GM21723 (cell line): ENCODE measurements around the gene SERPINA9.
"Not testable (repeated sequence)": the region's sequence is repeated elsewhere in the genome, so short reads cannot be mapped to it uniquely, and the experiment has no call there.

Experiments
- ATAC-seq: cut with Tn5 transposase; IDR thresholded peaks from one replicate; pipeline ENCODE4 v1.9.1; 2021; ENCODE audit warnings: mild to moderate bottlenecking, moderate library complexity; ENCODE audit not compliant: unreplicated experiment

Gene SERPINA9, protein sequence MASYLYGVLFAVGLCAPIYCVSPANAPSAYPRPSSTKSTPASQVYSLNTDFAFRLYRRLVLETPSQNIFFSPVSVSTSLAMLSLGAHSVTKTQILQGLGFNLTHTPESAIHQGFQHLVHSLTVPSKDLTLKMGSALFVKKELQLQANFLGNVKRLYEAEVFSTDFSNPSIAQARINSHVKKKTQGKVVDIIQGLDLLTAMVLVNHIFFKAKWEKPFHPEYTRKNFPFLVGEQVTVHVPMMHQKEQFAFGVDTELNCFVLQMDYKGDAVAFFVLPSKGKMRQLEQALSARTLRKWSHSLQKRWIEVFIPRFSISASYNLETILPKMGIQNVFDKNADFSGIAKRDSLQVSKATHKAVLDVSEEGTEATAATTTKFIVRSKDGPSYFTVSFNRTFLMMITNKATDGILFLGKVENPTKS

DNA sequence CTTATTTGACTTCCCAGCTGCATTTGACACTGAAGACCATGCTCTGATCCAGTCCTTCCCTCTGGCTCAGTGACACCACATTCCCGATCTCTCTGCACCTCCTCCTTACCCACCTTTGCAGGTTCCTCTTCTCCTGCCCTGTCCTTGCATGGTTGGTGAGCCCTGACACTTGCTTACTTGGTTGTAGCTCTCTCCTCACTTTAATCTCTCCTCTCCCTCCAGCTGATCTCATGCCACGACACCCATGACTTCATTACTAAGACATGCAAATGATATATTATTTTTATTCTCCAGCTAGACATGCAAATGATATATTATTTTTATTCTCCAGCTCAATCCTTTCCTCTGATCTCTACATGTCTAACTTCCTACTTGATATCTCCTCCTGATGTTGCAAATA is at the start of gene SERPINA9:
Gene SERPINA9, minus strand, starts transcription at position 175 of the 400 bp plus-strand sequence. CDS start 6,357 bp downstream, outside the sequence.
- ATAC-seq: no peak

DNA sequence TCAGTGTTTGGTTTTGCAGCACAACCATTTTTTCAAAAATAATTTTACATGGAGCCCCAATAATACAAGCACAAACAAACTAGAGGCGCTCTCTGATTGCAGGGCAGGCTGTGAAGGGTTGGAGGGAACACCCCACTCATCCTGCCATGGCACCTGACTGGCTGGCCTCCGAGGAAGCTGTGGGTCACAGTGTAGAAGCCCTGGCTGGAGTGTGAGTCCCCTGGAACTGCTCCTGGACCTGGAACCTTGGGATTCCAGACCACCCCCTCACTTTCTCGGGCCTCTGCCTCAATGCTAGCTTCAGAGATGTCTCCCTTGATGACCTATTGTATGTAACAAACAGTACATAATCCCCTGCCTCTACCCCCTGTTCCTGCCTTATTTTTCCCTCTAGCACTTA is 48.1 kb upstream of the SERPINA9 start:
- no peak for ATAC-seq

GRCh38 chr14:94523265-94523664 is 47.3 kb upstream of the SERPINA9 start:
- ATAC-seq: no peak

DNA sequence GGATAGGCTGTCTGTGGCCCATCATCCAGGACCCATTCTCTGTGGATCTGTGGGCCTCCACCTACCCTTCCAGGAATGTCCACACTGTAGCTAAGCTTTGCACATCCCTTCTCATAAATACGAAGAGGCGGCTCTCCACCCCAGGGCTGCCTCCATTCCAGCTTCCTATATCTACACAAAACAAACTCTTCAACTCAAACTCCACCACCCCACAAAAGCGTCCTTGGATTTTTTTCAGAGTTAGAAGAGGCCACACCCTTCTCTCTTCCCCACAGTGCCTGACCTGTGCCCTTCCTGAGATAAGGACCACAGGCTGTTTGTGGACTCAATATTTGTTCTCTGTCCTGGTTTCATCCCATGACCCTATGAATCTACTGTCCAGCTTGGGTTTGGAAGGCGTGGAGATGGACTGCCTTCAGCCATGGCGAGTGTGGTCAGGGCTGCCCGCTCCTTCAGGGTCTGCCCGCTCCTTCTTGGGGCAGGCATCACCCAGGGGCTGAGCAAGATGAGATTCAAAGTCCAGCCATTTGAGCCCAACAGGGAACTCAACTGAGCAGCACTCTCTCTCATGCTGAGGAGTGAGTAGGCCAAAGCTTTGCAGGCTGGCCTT is 46.2 kb upstream of the SERPINA9 start:
- no peak for ATAC-seq

DNA sequence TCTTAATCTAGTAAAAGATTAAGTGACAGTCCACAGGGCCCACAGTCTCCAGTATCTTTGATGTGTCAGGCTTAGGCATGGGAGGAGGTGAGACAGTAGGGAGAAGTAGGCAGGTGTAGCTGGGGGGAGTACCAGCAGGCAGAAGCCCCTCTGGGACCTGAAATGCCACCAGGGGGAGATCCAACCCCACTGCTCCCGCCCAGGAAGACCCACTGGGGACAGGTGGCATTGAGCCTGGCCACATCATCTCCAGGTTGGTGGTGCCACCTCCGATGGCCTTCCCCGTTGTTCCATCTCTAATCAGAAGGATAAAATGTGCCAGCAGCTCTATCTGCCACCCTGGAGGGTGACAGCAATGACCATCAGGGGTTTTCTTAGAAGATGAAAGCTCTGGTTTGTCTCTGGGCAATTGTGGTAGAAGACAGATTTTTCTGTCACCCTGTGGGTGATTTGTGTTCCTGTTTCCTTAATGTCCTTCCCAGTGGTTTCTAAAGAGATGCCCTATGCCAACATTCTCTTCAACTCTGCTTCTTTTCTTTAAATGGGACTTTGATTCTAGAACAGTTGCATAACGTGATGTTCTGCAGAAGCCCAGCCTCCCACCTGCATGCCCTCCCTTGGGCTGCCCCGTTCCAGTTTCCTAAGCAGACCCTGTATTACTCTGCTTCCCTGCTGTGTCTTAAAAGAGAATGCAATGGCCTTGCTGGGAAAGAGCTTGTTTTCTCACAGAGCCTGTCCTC is 45.5 kb upstream of the SERPINA9 start:
- no peak for ATAC-seq

- no peak for ATAC-seq
These were observed 41.8 kb upstream of the SERPINA9 start for GRCh38 chr14:94517641-94518257.

DNA sequence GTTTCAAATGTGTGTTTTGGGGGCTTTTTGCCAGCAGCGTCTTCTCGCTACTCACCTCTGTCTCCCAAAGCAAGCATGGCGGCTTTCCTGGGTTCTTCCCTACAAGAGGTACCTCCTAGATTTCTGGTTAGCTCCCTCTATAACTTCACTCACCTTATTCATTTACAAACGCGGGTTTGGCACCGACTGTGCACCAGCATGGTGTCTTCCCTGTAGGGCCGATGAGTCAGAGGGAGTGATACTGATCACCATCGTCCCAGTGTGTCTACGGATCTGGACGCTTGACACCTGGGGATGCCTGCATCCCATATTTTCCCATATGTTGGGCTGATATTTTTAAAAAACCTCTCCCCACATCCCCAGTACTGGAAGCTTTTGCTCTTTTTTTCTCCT is 41.2 kb upstream of the SERPINA9 start:
- ATAC-seq: no peak

- ATAC-seq: no peak
These were observed 39.9 kb upstream of the SERPINA9 start for GRCh38 chr14:94515856-94516255.

DNA sequence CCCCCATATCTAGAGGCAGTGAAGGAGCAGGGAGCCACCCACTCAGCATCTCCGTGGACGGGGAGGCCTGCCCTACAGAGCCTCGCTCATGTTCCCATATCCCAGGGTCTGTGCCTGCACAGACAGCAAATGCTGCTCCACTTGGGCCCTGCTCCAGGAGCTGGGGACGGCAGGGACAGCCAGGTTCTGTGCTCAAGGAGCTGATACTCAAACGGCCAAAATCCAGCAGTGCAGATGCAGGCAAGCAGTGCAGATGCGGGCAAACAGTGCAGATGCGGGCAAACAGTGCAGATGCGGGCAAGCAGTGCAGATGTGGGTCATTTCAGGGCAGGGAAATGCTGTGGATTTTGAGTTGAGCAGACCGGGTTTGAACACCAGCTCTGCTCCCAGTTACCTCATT is 39.4 kb upstream of the SERPINA9 start:
- no peak for ATAC-seq

GRCh38 chr14:94514351-94514750 is 38.4 kb upstream of the SERPINA9 start:
- no peak for ATAC-seq

- not testable (repeated sequence) for ATAC-seq
These were observed 34.5 kb upstream of the SERPINA9 start for GRCh38 chr14:94510481-94510880.

DNA sequence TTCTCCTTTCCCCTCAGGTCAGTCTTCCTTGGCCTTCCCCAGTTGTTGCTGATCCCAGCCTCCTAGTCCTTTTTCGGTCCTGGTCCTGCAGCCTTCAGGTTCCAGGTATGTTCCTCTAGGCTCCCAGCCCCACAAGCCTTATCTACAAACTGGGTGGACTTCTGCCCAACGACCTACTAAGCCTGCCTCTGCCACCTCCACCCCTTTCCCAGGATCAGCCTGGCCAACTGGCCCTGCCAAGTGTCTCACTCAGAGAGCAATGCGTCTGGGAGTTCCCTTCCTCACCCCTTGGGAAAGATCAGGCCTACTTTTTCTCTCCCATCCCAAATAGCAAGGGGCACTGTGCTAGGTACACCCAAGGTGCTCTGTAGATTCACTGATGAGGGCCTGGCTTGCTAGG is 33.4 kb upstream of the SERPINA9 start, which contains the start of gene SERPINA12:
Gene SERPINA12, minus strand, starts transcription at position 114 of the 400 bp plus-strand sequence. CDS start 11,072 bp downstream, outside the sequence.
- no peak for ATAC-seq

DNA sequence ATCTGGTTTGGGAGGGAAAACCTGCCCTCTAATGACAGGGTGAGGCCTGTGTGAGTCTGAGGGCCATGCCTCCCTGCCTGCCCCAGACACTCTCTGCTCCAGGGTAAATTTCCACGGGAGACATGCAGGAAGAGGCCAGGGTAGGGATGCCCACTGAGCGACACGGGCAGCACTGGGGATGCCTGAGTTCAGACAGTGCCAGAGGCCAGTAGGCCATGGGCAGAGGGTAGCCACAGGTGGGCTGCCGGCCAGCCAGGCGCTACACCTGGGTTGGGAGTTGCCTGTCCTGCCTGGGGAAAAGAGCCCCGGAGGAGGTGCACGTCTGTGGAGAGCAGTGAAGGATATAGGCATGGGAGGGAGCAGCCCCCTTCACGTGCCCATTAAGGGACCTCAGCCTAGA is 29.6 kb upstream of the SERPINA9 start:
- ATAC-seq: no peak

DNA sequence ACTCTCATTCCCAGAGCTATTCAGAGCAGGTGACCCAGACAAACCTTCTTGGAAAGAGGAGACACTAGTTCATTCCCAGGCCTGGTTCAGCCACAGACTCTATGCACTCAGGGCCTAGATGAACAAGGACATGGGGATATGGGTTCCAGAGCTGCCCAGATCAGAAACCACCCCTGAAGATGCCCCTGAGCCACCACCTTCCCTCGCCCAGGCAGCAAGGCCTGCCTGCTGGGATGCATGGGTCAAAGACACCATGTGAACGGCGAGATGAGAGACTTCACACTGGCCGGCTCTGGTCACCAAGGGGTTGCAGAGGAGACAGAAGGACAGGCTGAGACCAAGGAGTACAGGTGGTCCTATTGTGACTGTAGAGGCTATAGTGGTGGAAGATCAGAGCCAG is 29.2 kb upstream of the SERPINA9 start:
- no peak for ATAC-seq

GRCh38 chr14:94501588-94502516 is 25.9 kb upstream of the SERPINA9 start:
- no peak for ATAC-seq

- ATAC-seq: no peak
These were observed 24.3 kb upstream of the SERPINA9 start for GRCh38 chr14:94500264-94500663.

GRCh38 chr14:94499673-94500072 is 23.7 kb upstream of the SERPINA9 start:
- ATAC-seq: no peak

- ATAC-seq: no peak
These were observed 22.2 kb upstream of the SERPINA9 start for GRCh38 chr14:94498215-94498614.

GRCh38 chr14:94494085-94494484 is 18.1 kb upstream of the SERPINA9 start:
- ATAC-seq: peak; percentile 59

DNA sequence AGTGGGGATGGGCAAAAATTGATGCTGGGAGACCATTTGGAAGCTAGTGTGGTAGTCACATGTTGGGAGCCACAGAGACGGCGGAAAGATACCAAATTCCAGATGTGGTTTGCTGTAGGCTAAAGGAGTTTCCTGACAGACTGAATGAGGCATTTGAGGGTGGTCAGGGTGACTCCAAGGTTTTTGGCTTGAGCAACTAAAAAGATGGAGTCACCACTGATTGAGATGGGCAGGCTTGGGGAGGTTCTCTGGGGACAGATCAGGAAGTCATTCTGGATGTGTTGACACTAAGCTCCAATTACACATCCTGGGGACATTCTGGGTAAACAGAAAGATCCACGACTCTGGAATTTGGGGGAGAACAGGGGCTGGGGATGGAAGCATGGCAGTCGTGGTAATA is 15.5 kb upstream of the SERPINA9 start:
- no peak for ATAC-seq
